ENCODE results near the gene CTNNA3.

CTNNA3 gene

GRCh38 chr10:66832781-66833422 is 863.1 kb downstream of the CTNNA3 start:
- DNase-seq (ENCODE audit: low read depth): no peak
- H3K4me3 ChIP-seq (ENCODE audit: low read length): no peak overlapping the region
- no peak for TF ChIP-seq CTCF (conservative IDR thresholded peaks at IDR 0.05; ENCODE audit: low read depth, low read length)

- no peak overlapping the region for H3K4me3 ChIP-seq (ENCODE audit: low read length)
- TF ChIP-seq CTCF (conservative IDR thresholded peaks at IDR 0.05; ENCODE audit: low read depth, low read length): no peak
- no peak for DNase-seq (ENCODE audit: low read depth)
These were observed 867.0 kb downstream of the CTNNA3 start for GRCh38 chr10:66828957-66829356.

- no peak for TF ChIP-seq CTCF (conservative IDR thresholded peaks at IDR 0.05; ENCODE audit: low read depth, low read length)
- no peak for DNase-seq (ENCODE audit: low read depth)
These were observed 868.6 kb downstream of the CTNNA3 start for GRCh38 chr10:66827353-66827752.

GRCh38 chr10:66823301-66823700 is 872.7 kb downstream of the CTNNA3 start:
- TF ChIP-seq CTCF (conservative IDR thresholded peaks at IDR 0.05; ENCODE audit: low read depth, low read length): no peak
- no peak for DNase-seq (ENCODE audit: low read depth)
- H3K4me3 ChIP-seq (ENCODE audit: low read length): no peak overlapping the region

More at GRCh38 chr10:66827353-66827752, 868.6 kb downstream of the CTNNA3 start:
- no peak overlapping the region for H3K4me3 ChIP-seq (ENCODE audit: low read length)

GRCh38 chr10:66822801-66823200 is 873.2 kb downstream of the CTNNA3 start:
- no peak overlapping the region for H3K4me3 ChIP-seq (ENCODE audit: low read length)
- no peak for DNase-seq (ENCODE audit: low read depth)
- TF ChIP-seq CTCF (conservative IDR thresholded peaks at IDR 0.05; ENCODE audit: low read depth, low read length): no peak

GRCh38 chr10:66819691-66820090 is 876.3 kb downstream of the CTNNA3 start:
- DNase-seq (ENCODE audit: low read depth): no peak
- no peak overlapping the region for H3K4me3 ChIP-seq (ENCODE audit: low read length)
- TF ChIP-seq CTCF (conservative IDR thresholded peaks at IDR 0.05; ENCODE audit: low read depth, low read length): no peak

GRCh38 chr10:66813122-66813521 is 882.9 kb downstream of the CTNNA3 start:
- no peak overlapping the region for H3K4me3 ChIP-seq (ENCODE audit: low read length)
- TF ChIP-seq CTCF (conservative IDR thresholded peaks at IDR 0.05; ENCODE audit: low read depth, low read length): no peak

More at GRCh38 chr10:66813122-66813521, 882.9 kb downstream of the CTNNA3 start:
- no peak for DNase-seq (ENCODE audit: low read depth)

All from retinal pigment epithelial cell (primary cell).